ENCODE measurements around the gene JAML. TPM values are rescaled to one million over a fixed set of nuclear protein-coding genes. Genes with fewer than 3 reads are reported as not detected.

Gene JAML
- total and polyA plus RNA-seq, 2 of the 8 experiments (the other 6 are each of a cell fraction or from before 2014, with no cell fraction given): 0.12 to 0.58 TPM

- 0 out of 2 replicates have a peak, but pooled peaks have one; percentile 14 for TF ChIP-seq YY1 (IDR thresholded peaks at IDR 0.05; ENCODE audit: low read depth, low read length)
Measured at GRCh38 chr11:118155776-118156530, 68.9 kb downstream of the JAML start (continued).

Measured in H1 (cell line).